Prostate gland (tissue), 2 donors: ENCODE measurements around the gene MKRN2.

Experiments
- CTCF ChIP-seq, 4 experiments: fragments of 200-600 bp in 2 of 4; fragments of 450-650 bp in 2 of 4; sonication (generic) in 2 of 4; IDR thresholded peaks; 1 replicate in 3 of 4; 2 replicates in 1 of 4; pipeline ENCODE4 v1.5.1; 2016 to 2019; ENCODE audit warnings: antibody characterized with exemption in 4 of 4, mild to moderate bottlenecking in 2 of 4, moderate library complexity in 2 of 4
- POLR2A ChIP-seq: fragments of 450-650 bp; IDR thresholded peaks from one replicate; pipeline ENCODE4 v1.6.1; 2016; ENCODE audit warnings: antibody characterized with exemption, mild to moderate bottlenecking
- POLR2AphosphoS5 ChIP-seq: sonication (generic); formaldehyde crosslinking; IDR thresholded peaks from one replicate; pipeline ENCODE4 v1.6.1; 2017; ENCODE audit warnings: antibody characterized with exemption

GRCh38 chr3:12591997-12592715 is 35.3 kb downstream of the MKRN2 start:
- TF ChIP-seq CTCF (IDR thresholded peaks at IDR 0.05) (no peak), POLR2A (no peak), POLR2AphosphoS5 (no peak)
